ENCODE measurements around the gene PTPN9.
A peak's percentile ranks its signal among the peaks of the same experiment; 100 is the strongest.
"Not testable (repeated sequence)": the region's sequence is repeated elsewhere in the genome, so short reads cannot be mapped to it uniquely, and the experiment has no call there.

The PTPN9 gene

DNA sequence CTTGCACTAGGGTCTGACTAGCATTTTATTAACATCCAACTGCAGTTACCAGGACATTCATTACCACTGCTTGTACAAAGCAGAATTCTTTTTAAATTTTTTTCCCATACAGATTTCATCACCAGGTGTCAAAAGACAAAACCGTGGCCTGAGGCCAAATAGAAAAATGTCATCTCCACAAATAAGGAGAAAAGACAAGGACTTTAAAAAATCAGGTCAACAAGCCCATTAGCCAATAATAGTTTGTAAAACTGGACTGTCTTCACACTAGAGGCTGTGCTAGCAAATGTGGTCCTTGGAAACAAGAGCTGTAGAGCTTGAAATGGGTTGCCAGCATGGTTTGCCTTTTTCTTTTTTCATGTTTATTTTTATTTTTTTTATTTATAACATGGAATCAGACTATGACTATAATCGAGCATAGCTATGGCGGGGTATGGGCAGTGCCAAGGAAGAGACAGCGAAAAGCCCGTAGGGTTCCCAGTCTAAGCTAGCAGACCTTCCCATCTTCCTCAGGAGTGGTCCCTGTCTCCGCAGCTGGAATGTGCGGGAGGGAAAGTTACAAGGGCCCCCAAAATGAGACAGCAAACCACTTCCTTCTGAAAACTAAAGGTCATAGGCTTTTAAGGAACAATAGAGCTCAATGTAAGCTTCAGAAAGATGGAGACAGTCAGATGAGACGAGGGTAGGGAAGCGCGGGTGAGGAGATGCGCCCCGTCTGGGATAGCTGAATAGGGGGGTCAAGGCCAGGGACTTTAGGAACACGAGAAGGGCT, 1.5 kb downstream of the PTPN9 start:
- TF ChIP-seq ZFX (IDR thresholded peaks at IDR 0.05) (no peak), CTCF (conservative IDR thresholded peaks at IDR 0.05) (no peak)
- H3K27ac ChIP-seq = peak overlapping the region; percentile 92; the same call in 1 of the 2 replicates

- TF ChIP-seq CTCF (conservative IDR thresholded peaks at IDR 0.05) = no peak
- TF ChIP-seq ZFX (IDR thresholded peaks at IDR 0.05) = no peak
- no peak overlapping the region for H3K27ac ChIP-seq
Measured at GRCh38 chr15:75573648-75574384, 5.3 kb downstream of the PTPN9 start.

- H3K27ac ChIP-seq = no peak overlapping the region
- TF ChIP-seq ZFX (IDR thresholded peaks at IDR 0.05) = no peak
- no peak for TF ChIP-seq CTCF (conservative IDR thresholded peaks at IDR 0.05)
Measured at GRCh38 chr15:75570126-75570845, 8.8 kb downstream of the PTPN9 start.

DNA sequence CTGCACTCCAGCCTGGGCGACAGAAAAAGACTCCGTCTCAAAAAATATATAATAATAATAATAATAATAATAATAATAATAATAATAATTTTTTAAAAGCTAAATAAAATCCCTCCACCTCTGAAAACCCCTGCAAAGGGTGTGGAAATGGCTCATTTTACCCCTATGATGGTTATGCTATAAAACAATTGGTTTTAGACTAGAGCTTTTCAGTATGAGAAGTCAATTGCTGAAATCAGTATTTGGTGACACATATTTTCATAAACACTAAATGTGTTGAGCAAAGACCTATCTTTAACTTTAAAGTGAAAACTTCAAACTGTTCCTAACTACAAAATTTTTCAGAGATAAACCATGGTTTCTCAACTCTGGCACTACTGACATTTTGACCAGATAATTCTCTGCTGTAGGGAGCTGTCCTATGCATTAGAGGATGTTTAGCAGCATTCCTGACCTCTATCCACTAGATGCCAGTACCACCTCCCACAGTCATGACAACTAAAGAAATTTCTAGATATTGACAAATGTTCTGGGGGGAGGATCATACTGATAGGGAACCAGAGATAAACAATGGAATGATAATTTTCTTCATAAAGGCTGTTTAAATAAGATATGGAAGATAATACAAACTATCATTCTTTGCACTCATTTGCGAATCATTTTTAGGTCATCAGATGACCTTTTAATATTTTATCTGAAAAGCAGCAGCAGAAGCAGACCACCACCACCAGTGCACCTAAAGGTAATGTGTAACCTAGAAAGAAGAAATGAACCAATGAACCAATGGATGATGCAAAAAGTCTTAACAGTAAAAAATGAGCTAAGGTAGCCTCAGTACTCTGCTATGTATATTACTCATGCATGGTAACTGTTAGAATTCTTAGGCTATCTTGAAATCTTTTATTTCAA, 13.8 kb downstream of the PTPN9 start:
- H3K27ac ChIP-seq = no peak overlapping the region

DNA sequence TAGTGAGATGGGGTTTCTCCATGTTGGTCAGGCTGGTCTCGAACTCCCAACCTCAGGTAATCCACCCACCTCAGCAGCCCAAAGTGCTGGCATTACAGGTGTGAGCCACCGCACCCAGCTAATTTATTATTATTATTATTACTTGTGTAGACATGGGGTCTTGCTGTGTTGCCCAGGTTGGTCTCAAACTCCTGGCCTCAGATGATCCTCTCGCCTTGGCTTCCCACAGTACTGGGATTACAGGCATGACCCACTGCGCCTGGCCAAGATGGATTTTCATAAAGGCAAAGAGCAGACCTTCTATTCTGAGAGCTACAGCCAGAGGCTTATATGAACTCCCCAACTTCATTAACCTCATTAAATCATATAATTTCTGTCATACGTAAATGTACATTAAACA, 17.2 kb downstream of the PTPN9 start:
- TF ChIP-seq CTCF (conservative IDR thresholded peaks at IDR 0.05) = no peak
- TF ChIP-seq ZFX (IDR thresholded peaks at IDR 0.05) = no peak
- no peak overlapping the region for H3K27ac ChIP-seq

More for the DNA sequence above, 13.8 kb downstream of the PTPN9 start:
- no peak for TF ChIP-seq CTCF (conservative IDR thresholded peaks at IDR 0.05)

DNA sequence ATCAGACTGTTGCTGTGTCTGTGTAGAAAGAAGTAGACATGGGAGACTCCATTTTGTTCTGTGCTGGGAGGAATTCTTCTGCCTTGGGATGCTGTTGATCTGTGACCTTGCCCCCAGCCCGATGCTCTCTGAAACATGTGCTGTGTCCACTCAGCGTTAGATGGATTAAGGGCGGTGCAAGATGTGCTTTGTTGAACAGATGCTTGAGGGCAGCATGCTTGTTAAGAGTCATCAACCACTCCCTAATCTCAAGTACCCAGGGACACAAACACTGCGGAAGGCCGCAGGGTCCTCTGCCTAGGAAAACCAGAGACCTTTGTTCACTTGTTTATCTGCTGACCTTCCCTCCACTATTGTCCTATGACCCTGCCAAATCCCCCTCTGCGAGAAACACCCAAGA, 19.8 kb downstream of the PTPN9 start:
- not testable (repeated sequence) for H3K27ac ChIP-seq

GRCh38 chr15:75558955-75559354, 20.2 kb downstream of the PTPN9 start:
- H3K27ac ChIP-seq = not testable (repeated sequence)
